OCI-LY7 (cell line): ENCODE measurements around the gene ARHGAP42. TPM values are rescaled to one million over a fixed set of nuclear protein-coding genes. Genes with fewer than 3 reads are reported as not detected.
"Not testable (repeated sequence)": the region's sequence is repeated elsewhere in the genome, so short reads cannot be mapped to it uniquely, and the experiment has no call there.

ENCODE experiments used
- BruUV-seq: library from RNA; stranded (reverse); fragments of 400-500 nt; replicated peaks from 2 replicates; lab custom pipeline; 2021; lab: Mats Ljungman, UMichigan
- CTCF ChIA-PET: fragments of 300-600 bp; sonication (Branson Sonifier 250); formaldehyde crosslinking; loops from one replicate; lab custom pipeline; 2022; ENCODE audit warnings: antibody characterized with exemption; ENCODE audit not compliant: unreplicated experiment; lab: Charles Lee
- POLR2A ChIA-PET: fragments of 300-600 bp; sonication (Branson Sonifier 250); formaldehyde crosslinking; loops from one replicate; lab custom pipeline; 2022; ENCODE audit warnings: antibody characterized with exemption; lab: Charles Lee
- DNase-seq: peaks from one replicate; pipeline ENCODE4 v3.0.0-alpha.2; 2015; ENCODE audit warnings: low spot score
- H2AFZ ChIP-seq: fragments of 200-600 bp; sonication (generic), shearing (Covaris generic); 2 replicates; pipeline ENCODE4 v1.6.1; 2014; ENCODE audit warnings: mild to moderate bottlenecking, antibody characterized with exemption, low read length, moderate library complexity
- H3K27ac ChIP-seq: fragments of 200-600 bp; sonication (generic); 2 replicates; pipeline ENCODE4 v1.5.1; 2014; ENCODE audit warnings: mixed run types, low read depth, mild to moderate bottlenecking, moderate library complexity, low read length, inconsistent platforms; ENCODE audit not compliant: poor library complexity, severe bottlenecking
- H3K36me3 ChIP-seq: fragments of 200-600 bp; sonication (generic); 2 replicates; pipeline ENCODE4 v1.6.1; 2014; ENCODE audit warnings: mild to moderate bottlenecking, antibody characterized with exemption, low read length, moderate library complexity, mixed read lengths; ENCODE audit not compliant: insufficient read depth
- H3K4me1 ChIP-seq: fragments of 200-600 bp; sonication (generic); 2 replicates; pipeline ENCODE4 v1.5.1; 2014; ENCODE audit warnings: mild to moderate bottlenecking, low read length; ENCODE audit not compliant: insufficient read depth, poor library complexity, severe bottlenecking
- H3K4me2 ChIP-seq: fragments of 200-600 bp; sonication (generic); 2 replicates; pipeline ENCODE4 v1.6.1; 2014; ENCODE audit warnings: mild to moderate bottlenecking, low read length
- H3K4me3 ChIP-seq: fragments of 200-600 bp; sonication (generic); 2 replicates; pipeline ENCODE4 v1.5.1; 2014; ENCODE audit warnings: mild to moderate bottlenecking, low read depth, low read length; ENCODE audit not compliant: poor library complexity, severe bottlenecking
- H3K79me2 ChIP-seq: fragments of 200-600 bp; sonication (generic); 2 replicates; pipeline ENCODE4 v1.6.1; 2016; ENCODE audit warnings: low read depth, mild to moderate bottlenecking, low read length, moderate library complexity, mixed read lengths; ENCODE audit not compliant: insufficient read depth
- H3K9me2 ChIP-seq: fragments of 200-600 bp; sonication (generic); 2 replicates; pipeline ENCODE4 v1.6.1; 2016; ENCODE audit warnings: mild to moderate bottlenecking, low read length, mixed read lengths; ENCODE audit not compliant: insufficient read depth
- H3K9me3 ChIP-seq: fragments of 200-600 bp; sonication (generic); 2 replicates; pipeline ENCODE4 v1.6.1; 2014; ENCODE audit warnings: mild to moderate bottlenecking, mixed run types, low read length, mixed read lengths
- H4K20me1 ChIP-seq: fragments of 200-600 bp; sonication (generic); 2 replicates; pipeline ENCODE4 v1.6.1; 2014; ENCODE audit warnings: mild to moderate bottlenecking, antibody characterized with exemption, low read length, moderate library complexity, mixed read lengths; ENCODE audit not compliant: insufficient read depth
- CTCF ChIP-seq: fragments of 200-600 bp; sonication (generic); conservative IDR thresholded peaks from 2 replicates; pipeline ENCODE4 v1.5.1; 2014; ENCODE audit warnings: mild to moderate bottlenecking, antibody characterized with exemption, low read length, moderate library complexity, mixed read lengths
- EZH2phosphoT487 ChIP-seq: fragments of 200-600 bp; sonication (generic); IDR thresholded peaks from 2 replicates; pipeline ENCODE4 v1.6.1; 2018; ENCODE audit warnings: low read depth, borderline replicate concordance, mild to moderate bottlenecking, mixed run types, antibody characterized with exemption, low read length, moderate library complexity, mixed read lengths
- intact Hi-C: fragments of 100-400 bp; cut with micrococcal nuclease; formaldehyde crosslinking; loops from one replicate; pipeline ENCODE4 v1.10.0; 2022; ENCODE audit not compliant: unreplicated experiment
- total RNA-seq, 2 experiments: library from RNA; depleted of rRNA in 1 of 2; stranded (reverse); fragments of >200 nt in 1 of 2; shearing (Covaris generic) in 1 of 2; gene quantifications; 2 replicates each; pipeline ENCODE4 v1.2.3, GENCODE V29; 2014 to 2022

ARHGAP42 gene
- total RNA-seq, 2 experiments from 2014 or later = not detected

DNA sequence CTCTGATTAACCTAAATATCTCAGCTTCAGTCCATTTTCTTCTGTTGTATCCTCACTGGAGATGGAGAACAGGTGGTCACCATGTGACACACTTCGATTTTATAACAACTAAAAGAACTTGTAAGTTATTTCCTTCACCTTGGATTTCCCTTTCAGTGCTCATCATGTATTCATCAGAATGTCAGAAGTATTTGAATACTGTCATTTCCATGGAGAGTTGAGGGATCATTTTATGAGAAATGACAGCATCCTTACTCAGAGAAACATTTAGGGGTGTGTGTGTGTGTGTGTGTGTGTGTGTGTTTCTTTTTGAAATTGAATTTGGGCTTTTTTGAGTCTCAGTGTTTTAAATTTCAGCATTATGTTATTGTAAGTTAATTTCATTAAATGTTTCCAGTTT lies 205.8 kb downstream of the ARHGAP42 start:
- no TSS peak for BruUV-seq
- H3K36me3 ChIP-seq = no peaks in the 10 kb centered on the region
- H3K27ac ChIP-seq = no peak overlapping the region
- no peak overlapping the region for H2AFZ ChIP-seq
- DNase-seq = no peak
- H3K4me3 ChIP-seq = no peak overlapping the region
- H3K79me2 ChIP-seq = no peaks in the 10 kb centered on the region
- no peaks in the 10 kb centered on the region for H3K9me3 ChIP-seq
- no peak overlapping the region for H3K4me2 ChIP-seq
- intact Hi-C loops = no loop called here
- no peaks in the 10 kb centered on the region for H3K4me1 ChIP-seq
- ChIA-PET POLR2A (interaction anchor here (0.6 to 0.7 kb wide), 2 partner anchors 211 to 497 kb away, joined by 3 to 4 read pairs; no protein-coding TSS in a partner anchor), CTCF (no interaction called here)
- no peak for TF ChIP-seq CTCF
- TF ChIP-seq EZH2phosphoT487 = no peak
- H3K9me2 ChIP-seq = no peaks in the 10 kb centered on the region
- no peaks in the 10 kb centered on the region for H4K20me1 ChIP-seq

DNA sequence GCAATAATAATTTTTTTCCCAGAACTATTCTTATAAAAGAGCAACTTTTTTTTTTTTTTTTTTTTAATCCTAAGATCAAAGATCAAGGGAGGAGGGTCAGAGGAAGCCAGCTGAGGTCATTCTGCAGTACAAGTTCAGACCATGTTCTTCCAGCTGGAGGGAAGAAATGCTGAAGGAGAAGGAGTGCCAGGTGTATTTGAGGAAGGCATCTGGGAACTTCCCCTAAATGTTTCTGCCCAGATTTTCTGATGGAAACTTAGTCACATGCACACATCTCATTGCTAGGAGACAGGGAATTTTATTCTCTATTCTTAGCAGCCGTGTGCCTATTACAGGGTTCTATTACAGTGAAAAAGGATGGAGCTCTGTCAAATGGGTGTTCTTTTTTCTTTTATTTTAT lies 208.4 kb downstream of the ARHGAP42 start:
- no peaks in the 10 kb centered on the region for H4K20me1 ChIP-seq
- ChIA-PET POLR2A (interaction anchor here (0.6 to 1.0 kb wide), 4 partner anchors 29 to 646 kb away, joined by 3 to 4 read pairs (median 3); no protein-coding TSS in a partner anchor), CTCF (no interaction called here)
- no peak overlapping the region for H3K27ac ChIP-seq
- no peak for DNase-seq
- H3K4me1 ChIP-seq = no peaks in the 10 kb centered on the region
- intact Hi-C loops = no loop called here
- no peak overlapping the region for H2AFZ ChIP-seq
- H3K36me3 ChIP-seq = no peaks in the 10 kb centered on the region
- BruUV-seq = no TSS peak
- no peak overlapping the region for H3K4me2 ChIP-seq
- H3K9me2 ChIP-seq = no peaks in the 10 kb centered on the region
- TF ChIP-seq CTCF = no peak
- no peak for TF ChIP-seq EZH2phosphoT487
- H3K9me3 ChIP-seq = no peaks in the 10 kb centered on the region
- no peak overlapping the region for H3K4me3 ChIP-seq
- no peaks in the 10 kb centered on the region for H3K79me2 ChIP-seq

DNA sequence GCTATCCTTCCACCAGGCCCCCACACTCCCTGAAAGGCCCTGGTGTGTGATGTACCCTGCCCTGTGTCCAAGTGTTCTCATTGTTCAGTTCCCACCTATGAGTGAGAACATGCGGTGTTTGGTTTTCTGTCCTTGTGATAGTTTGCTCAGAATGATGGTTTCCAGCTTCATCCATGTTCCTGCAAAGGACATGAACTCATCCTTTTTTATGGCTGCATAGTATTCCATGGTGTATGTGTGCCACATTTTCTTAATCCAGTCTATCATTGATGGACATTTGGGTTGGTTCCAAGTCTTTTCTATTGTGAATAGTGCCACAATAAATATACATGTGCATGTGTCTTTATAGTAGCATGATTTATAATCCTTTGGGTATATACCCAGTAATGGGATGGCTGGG lies 208.9 kb downstream of the ARHGAP42 start:
- H3K9me3 ChIP-seq, BruUV-seq, H4K20me1 ChIP-seq, H3K4me3 ChIP-seq, H3K9me2 ChIP-seq, H3K4me1 ChIP-seq, H3K27ac ChIP-seq, CTCF ChIA-PET, H2AFZ ChIP-seq, H3K79me2 ChIP-seq, DNase-seq, intact Hi-C loops, H3K4me2 ChIP-seq, H3K36me3 ChIP-seq: not testable (repeated sequence)
- POLR2A ChIA-PET = interaction anchor here (0.6 to 1.0 kb wide), 4 partner anchors 30 to 646 kb away, joined by 3 to 4 read pairs (median 3); no protein-coding TSS in a partner anchor

DNA sequence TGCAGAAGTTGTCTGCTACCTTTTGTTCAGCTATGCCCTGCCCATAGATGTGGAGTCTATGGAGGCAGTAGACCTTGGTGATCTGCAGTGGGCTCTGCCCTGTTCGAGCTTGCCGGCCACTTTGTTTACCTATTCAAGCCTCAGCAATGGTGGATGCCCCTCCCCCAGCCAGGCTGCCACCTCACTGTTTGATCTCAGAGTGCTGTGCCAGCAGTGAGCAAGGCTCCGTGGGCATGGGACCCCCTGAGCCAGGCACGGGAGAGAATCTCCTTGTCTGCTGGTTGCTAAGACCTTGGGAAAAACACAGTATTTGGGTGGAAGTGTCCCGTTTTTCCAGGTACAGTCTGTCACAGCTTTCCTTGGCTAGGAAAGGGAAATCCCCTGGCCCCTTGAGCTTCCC lies 214.4 kb downstream of the ARHGAP42 start:
- H3K4me2 ChIP-seq, H4K20me1 ChIP-seq, H3K9me3 ChIP-seq, H2AFZ ChIP-seq, H3K36me3 ChIP-seq, intact Hi-C loops, H3K27ac ChIP-seq, POLR2A ChIA-PET, H3K4me1 ChIP-seq, H3K4me3 ChIP-seq, DNase-seq, BruUV-seq, CTCF ChIA-PET, H3K79me2 ChIP-seq, H3K9me2 ChIP-seq: not testable (repeated sequence)
